HFFc6 (cell line): Measurements from ENCODE around the gene RBM47. TPM values are rescaled to one million over a fixed set of nuclear protein-coding genes. Genes with fewer than 3 reads are reported as not detected.
"Not testable (repeated sequence)": the region's sequence is repeated elsewhere in the genome, so short reads cannot be mapped to it uniquely, and the experiment has no call there.

Experiments used
- DNase-seq: peaks from one replicate; pipeline ENCODE4 v3.0.0-alpha.2; 2018
- H3K27ac Mint-ChIP-seq: 2 replicates; pipeline ENCODE4 v1.8.0; 2020; ENCODE audit warnings: mild to moderate bottlenecking, mixed read lengths
- H3K27me3 Mint-ChIP-seq: 2 replicates; pipeline ENCODE4 v1.8.0; 2021; ENCODE audit warnings: mild to moderate bottlenecking, moderate library complexity, mixed read lengths; ENCODE audit not compliant: insufficient read depth
- H3K36me3 Mint-ChIP-seq: 2 replicates; pipeline ENCODE4 v1.8.0; 2021; ENCODE audit warnings: low read depth, mixed read lengths
- H3K4me1 Mint-ChIP-seq: 2 replicates; pipeline ENCODE4 v1.8.0; 2020; ENCODE audit warnings: low read depth, mixed read lengths
- H3K4me3 Mint-ChIP-seq: 2 replicates; pipeline ENCODE4 v1.8.0; 2020; ENCODE audit warnings: mild to moderate bottlenecking, moderate library complexity, mixed read lengths
- H3K9me3 Mint-ChIP-seq: 2 replicates; pipeline ENCODE4 v1.8.0; 2020; ENCODE audit warnings: mild to moderate bottlenecking, mixed read lengths
- CTCF ChIP-seq: fragments of 200-600 bp; sonication (generic); IDR thresholded peaks from 2 replicates; pipeline ENCODE4 v1.5.0; 2021; ENCODE audit warnings: antibody characterized with exemption, mild to moderate bottlenecking
- total RNA-seq, 6 experiments: library from RNA; stranded (reverse); fragmentation: NEBNext Ultra II Directional; extraction: Animal tissue kit (Norgen Biotek cat#: 25700); gene quantifications; 2 replicates in 1 of 6; 3 replicates in 5 of 6; pipeline ENCODE4 v1.2.3, GENCODE V29; 2021

The RBM47 gene
- total RNA-seq, 6 experiments from 2014 or later: 0.95 to 1.5 (median 1.4) TPM

GRCh38 chr4:40409835-40410234, 219.8 kb downstream of the RBM47 start:
- H3K9me3 Mint-ChIP-seq: peaks cover 4% of the 10 kb centered on the region
- TF ChIP-seq CTCF: no peak
- peaks cover 7% of the 10 kb centered on the region for H3K4me1 Mint-ChIP-seq
- DNase-seq: peak; percentile 51
- H3K27ac Mint-ChIP-seq: no peak overlapping the region
- H3K4me3 Mint-ChIP-seq: no peak overlapping the region
- peaks cover 14% of the 10 kb centered on the region for H3K27me3 Mint-ChIP-seq
- no peaks in the 10 kb centered on the region for H3K36me3 Mint-ChIP-seq

- H3K4me3 Mint-ChIP-seq, H3K27ac Mint-ChIP-seq, H3K9me3 Mint-ChIP-seq, DNase-seq, H3K27me3 Mint-ChIP-seq, H3K36me3 Mint-ChIP-seq: not testable (repeated sequence)
- H3K4me1 Mint-ChIP-seq: peaks cover 13% of the 10 kb centered on the region
Measured at GRCh38 chr4:40407468-40407867, 222.2 kb downstream of the RBM47 start.

GRCh38 chr4:40406340-40406739, 223.3 kb downstream of the RBM47 start:
- DNase-seq: no peak
- H3K27me3 Mint-ChIP-seq: peaks cover 7% of the 10 kb centered on the region
- H3K4me3 Mint-ChIP-seq: no peak overlapping the region
- peaks cover 4% of the 10 kb centered on the region for H3K9me3 Mint-ChIP-seq
- no peaks in the 10 kb centered on the region for H3K36me3 Mint-ChIP-seq
- H3K27ac Mint-ChIP-seq: no peak overlapping the region
- TF ChIP-seq CTCF: no peak
- H3K4me1 Mint-ChIP-seq: peaks cover 13% of the 10 kb centered on the region

- H3K27ac Mint-ChIP-seq: no peak overlapping the region
- H3K4me1 Mint-ChIP-seq: peaks cover 13% of the 10 kb centered on the region
- no peak for DNase-seq
- peaks cover 4% of the 10 kb centered on the region for H3K9me3 Mint-ChIP-seq
- TF ChIP-seq CTCF: no peak
- H3K27me3 Mint-ChIP-seq: peaks cover 7% of the 10 kb centered on the region
- no peaks in the 10 kb centered on the region for H3K36me3 Mint-ChIP-seq
- H3K4me3 Mint-ChIP-seq: no peak overlapping the region
Measured at GRCh38 chr4:40405193-40405592, 224.5 kb downstream of the RBM47 start.

GRCh38 chr4:40403081-40403480, 226.6 kb downstream of the RBM47 start:
- Mint-ChIP-seq H3K27ac (no peak overlapping the region), H3K4me1 (peaks cover 7% of the 10 kb centered on the region), H3K36me3 (no peaks in the 10 kb centered on the region), H3K27me3 (peaks cover 14% of the 10 kb centered on the region), H3K9me3 (no peaks in the 10 kb centered on the region; the same call in none of the 2 replicates), H3K4me3 (no peak overlapping the region)
- TF ChIP-seq CTCF: no peak
- DNase-seq: no peak

GRCh38 chr4:40402556-40402955, 227.1 kb downstream of the RBM47 start:
- H3K27ac Mint-ChIP-seq: no peak overlapping the region

More at GRCh38 chr4:40402556-40402955, 227.1 kb downstream of the RBM47 start:
- Mint-ChIP-seq H3K27me3 (peaks cover 16% of the 10 kb centered on the region), H3K9me3 (no peaks in the 10 kb centered on the region; the same call in none of the 2 replicates), H3K4me3 (no peak overlapping the region), H3K4me1 (peaks cover 7% of the 10 kb centered on the region), H3K36me3 (no peaks in the 10 kb centered on the region)
- no peak for TF ChIP-seq CTCF
- DNase-seq: no peak
